Measurements from ENCODE around the gene SRCAP.
A peak's percentile ranks its signal among the peaks of the same experiment; 100 is the strongest.
"Not testable (repeated sequence)": the region's sequence is repeated elsewhere in the genome, so short reads cannot be mapped to it uniquely, and the experiment has no call there.

The SRCAP gene

DNA sequence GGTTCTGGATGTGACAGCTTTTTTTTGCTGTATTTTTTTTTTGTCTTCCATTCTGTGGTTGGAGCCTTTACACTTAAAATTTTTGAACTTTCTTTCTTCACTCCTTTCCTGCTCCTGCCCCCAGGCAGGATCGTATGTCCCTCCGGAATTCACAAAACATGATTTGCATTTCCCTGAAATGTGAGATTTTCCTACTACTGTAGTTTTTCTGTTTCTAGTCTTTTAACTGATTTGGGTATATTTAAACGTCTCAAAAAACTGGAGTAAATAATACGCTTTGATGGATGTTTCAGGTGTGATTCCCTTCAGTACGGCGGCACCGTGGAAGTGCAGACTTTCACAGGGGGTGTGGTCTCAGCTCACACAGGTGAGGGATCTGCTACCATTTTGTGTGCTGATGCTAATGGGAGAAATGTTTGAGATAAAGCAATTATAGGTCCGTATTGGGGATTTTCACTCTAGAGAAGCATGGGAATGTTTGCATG, 686 bp downstream of the SRCAP start:
- no peak for DNase-seq

DNA sequence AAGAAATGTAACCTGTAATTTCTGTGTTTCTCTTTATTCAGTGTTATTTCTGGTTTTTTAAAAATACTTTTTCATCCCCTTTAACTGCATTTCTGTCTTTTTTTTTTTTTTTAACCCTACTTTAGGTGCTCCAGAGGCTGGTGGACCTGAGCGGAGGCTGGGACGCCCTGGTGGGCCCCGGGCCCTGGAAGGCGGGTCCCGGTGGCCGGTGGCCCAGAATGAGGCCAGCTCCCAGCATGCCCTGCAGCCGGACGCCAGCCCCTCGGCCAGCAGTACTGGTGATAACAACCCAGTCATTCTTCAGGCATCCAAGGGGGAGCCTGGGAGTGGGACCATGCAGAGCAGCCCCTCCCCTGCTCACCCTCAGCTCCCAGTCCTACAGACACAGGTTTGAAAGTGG, 1.5 kb downstream of the SRCAP start:
- no peak for DNase-seq

DNA sequence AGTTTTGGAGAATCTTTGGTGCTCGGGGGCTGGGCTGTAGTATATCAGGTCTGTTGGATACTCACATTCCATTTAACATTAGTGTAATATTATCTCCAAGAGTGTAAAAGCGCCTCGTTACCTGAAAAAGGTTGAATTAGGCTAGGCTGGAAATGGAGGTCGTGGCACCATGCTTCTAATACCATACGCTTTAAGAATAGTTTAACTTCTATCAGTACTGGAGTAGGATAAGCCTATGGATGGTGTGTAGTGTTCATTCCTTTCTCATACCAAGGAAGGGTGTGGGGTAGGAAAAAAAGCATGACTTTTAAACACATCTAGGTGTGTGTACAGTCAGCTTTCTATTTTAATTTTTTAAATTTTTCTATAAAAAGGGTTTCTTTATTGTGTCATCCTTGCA, 2.0 kb downstream of the SRCAP start:
- no peak for DNase-seq

DNA sequence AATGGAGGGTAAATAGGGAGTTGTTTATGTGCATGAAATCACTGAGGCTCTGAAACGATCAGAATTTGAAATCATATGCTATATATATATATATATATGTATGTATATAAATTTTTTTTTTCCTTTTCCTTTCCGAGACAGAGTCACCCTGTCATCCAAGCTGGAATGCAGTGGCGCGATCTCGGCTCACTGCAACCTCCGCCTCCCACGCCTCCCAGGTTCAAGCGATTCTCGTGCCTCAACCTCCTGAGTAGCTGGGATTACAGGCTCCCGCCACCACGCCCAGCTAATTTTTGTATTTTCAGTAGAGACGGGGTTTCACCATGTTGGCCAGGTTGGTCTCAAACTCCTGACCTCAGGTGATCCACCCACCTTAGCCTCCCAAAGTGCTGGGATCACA, 4.1 kb downstream of the SRCAP start:
- not testable (repeated sequence) for DNase-seq

DNA sequence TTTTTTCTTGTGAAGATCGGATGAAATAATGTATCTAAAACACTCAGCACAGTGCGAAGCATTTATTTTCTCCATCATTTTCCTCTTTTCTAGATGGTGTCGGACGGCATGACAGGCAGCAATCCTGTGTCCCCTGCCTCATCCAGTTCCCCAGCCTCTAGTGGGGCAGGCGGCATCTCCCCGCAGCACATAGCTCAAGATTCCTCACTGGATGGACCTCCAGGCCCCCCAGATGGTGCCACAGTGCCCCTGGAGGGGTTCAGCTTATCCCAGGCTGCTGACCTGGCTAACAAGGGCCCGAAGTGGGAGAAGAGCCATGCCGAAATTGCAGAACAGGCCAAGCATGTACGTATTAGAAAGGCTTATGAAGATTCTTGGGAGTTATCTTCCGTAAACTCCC, 5.0 kb downstream of the SRCAP start:
- no peak for DNase-seq

DNA sequence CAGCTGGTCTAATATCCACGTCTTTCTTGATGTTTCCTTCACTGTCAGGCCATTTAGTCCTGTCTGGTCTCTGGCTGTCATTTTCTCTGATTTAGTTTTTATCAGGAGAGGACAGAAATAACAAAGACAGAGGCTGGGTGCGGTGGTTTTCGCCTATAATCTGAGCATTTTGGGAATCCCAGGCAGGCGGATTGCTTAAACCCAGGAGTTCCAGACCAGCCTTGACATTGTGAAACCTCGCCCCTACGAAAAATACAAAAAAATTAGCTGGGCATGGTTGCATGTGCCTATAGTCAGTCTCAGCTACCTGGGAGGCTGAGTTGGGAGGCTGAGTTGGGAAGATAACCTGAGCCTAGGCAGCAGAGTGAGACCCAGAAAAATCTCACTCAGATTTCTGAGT, 7.1 kb downstream of the SRCAP start:
- DNase-seq = no peak

DNA sequence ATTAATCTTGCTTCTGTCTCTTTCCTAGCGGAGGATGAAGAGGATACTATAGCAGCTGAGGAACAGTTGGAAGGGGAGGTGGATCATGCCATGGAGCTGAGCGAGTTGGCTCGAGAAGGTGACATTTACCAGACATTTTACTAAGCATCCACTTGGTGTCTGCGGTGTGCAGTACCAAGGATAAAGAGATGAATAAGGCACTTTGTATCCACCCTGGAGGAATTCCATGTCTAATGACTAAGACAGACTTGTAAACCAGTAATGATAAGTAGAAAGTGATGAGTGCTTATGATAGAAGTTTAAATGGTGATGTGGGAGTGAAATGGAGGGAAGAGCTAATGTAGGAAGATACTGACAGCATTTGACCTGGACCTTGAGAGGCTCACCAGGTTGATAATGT, 12.0 kb downstream of the SRCAP start:
- DNase-seq = no peak

DNA sequence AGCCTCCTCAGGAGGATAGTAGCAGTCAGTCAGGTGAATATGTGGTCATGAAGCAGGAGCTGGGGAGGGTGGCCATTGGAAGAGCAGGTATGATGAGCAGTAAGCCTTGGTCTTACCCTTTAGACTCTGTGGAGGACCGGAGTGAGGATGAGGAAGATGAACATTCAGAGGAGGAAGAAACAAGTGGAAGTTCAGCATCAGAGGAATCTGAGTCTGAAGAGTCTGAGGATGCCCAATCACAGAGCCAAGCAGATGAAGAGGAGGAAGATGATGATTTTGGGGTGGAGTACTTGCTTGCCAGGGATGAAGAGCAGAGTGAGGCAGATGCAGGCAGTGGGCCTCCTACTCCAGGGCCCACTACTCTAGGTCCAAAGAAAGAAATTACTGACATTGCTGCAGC, 12.7 kb downstream of the SRCAP start:
- DNase-seq = no peak

DNA sequence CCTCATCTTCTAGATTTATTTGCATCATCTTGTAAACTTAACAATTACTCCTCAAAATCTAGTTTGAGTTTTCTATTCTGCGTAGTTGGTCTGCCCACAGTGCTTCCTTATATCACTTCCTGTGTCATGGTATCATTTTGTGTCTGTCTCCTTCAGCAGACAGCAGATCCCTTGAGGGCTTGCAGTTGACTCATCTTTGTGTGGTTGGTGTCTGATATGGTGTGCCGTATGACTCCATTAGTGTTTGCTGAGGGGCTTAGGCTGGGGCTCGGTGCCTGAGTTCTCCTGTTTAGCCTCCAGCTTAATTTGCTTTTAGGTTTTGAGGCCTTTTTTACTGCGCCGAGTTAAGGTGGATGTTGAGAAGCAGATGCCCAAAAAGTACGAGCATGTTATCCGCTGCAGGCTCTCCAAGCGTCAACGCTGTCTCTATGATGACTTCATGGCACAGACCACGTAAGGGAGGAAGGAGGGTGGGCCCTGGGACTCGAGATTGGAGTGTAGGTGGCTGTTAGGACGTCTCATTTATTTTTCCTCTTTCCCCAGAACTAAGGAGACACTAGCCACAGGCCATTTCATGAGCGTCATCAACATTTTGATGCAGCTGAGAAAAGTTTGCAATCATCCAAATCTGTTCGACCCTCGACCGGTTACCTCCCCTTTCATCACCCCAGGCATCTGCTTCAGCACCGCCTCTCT, 16.9 kb downstream of the SRCAP start:
- DNase-seq = peak; percentile 23

DNA sequence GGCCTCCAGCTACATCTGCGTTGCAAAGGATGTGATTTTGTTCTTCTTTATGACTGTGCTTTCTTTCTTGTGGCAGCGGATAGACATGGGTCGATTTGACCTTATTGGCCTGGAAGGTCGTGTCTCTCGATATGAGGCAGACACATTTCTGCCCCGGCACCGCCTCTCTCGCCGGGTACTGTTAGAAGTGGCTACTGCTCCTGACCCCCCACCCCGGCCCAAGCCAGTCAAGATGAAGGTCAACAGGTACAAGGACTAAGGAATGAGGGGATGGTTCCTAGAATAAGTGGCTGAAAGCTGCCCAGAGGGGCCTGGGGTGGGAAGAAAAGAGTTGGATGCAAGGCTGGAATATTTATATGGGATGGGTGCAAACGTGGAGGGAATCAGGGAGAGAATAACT, 21.1 kb downstream of the SRCAP start:
- no peak for DNase-seq

DNA sequence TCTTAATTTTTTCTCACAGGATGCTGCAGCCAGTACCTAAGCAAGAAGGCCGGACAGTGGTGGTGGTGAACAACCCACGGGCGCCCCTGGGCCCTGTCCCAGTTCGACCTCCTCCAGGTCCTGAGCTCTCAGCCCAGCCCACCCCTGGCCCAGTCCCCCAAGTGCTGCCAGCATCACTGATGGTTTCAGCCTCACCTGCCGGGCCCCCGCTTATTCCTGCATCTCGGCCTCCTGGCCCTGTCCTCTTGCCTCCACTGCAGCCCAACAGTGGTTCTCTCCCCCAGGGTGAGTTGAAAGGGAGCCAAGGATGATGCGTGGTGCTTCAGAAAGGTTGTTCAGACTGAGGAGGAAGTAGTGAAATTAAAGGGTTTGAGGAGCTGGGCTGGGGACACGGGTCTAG, 21.7 kb downstream of the SRCAP start:
- no peak for DNase-seq

DNA sequence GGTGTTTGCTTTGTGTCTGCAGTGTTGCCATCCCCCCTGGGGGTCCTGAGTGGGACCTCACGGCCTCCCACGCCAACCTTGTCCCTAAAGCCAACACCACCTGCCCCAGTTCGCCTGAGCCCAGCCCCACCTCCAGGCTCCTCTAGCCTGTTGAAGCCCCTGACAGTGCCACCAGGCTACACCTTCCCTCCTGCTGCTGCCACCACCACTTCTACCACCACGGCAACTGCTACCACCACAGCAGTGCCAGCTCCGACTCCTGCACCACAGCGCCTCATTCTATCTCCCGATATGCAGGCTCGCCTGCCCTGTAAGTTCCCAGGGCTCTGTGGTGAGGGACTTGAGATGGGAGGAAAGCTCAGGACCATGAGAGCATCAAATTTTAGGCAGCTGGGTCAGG, 22.2 kb downstream of the SRCAP start:
- no peak for DNase-seq

DNA sequence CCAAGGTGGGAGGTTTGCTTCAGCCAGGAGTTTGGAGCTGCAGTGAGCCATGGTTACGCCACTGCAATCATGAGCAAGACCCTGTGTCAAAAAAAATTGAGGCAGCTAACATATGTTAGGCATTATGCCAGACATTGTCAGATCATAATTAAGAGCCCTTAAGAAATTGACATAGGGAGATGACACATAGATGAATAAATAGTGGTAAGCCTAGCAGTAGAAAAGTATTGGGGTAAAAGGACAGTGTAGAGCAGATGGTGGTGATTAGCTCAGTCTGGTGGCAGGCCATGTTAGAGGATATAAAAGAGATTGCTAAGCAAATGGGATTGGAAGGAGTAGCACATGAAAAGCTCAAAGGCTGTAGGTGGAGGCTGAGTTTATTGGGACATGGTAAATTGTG, 22.6 kb downstream of the SRCAP start:
- DNase-seq = no peak

DNA sequence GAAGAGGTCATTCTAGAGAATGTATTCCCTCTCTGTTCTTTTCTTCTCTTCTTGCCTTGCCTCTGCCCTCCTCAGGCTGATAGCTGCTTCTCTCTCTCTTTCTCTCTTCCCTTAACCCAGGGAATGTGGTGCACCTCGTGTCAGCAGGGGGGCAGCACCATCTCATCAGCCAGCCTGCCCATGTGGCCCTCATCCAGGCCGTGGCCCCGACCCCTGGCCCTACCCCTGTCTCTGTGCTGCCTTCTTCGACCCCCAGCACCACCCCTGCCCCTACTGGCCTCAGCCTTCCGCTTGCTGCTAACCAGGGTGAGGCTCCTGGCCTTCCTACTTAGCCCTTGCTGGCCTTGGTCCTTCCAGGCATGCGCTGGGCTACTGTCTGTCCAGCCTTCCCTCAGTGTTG, 23.5 kb downstream of the SRCAP start:
- no peak for DNase-seq

DNA sequence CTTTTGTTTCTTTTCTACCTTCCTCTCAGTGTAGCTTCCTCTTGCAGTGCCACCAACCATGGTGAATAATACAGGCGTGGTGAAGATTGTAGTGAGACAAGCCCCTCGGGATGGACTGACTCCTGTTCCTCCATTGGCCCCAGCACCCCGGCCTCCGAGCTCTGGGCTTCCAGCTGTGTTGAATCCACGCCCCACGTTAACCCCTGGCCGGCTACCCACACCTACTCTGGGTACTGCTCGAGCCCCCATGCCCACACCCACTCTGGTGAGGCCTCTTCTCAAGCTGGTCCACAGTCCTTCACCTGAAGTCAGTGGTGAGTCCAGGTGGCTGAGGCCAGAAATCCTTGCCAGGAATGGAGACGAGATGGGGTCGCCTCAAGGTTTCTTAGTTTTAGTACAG, 23.9 kb downstream of the SRCAP start:
- no peak for DNase-seq

DNA sequence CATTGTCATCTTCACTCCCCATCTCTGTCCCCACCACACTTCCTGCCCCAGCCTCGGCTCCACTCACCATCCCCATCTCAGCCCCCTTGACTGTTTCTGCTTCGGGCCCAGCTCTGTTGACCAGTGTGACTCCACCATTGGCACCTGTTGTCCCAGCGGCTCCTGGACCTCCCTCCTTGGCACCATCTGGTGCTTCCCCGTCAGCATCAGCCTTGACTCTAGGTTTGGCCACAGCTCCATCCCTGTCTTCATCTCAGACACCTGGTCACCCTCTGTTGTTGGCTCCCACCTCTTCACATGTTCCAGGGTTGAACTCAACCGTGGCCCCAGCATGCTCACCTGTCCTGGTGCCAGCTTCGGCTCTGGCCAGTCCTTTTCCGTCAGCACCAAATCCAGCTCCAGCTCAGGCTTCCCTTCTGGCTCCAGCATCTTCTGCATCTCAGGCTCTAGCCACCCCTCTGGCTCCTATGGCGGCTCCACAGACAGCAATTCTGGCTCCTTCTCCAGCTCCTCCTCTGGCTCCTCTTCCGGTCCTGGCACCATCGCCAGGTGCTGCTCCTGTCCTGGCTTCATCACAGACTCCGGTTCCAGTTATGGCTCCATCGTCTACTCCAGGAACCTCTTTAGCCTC, 24.9 kb downstream of the SRCAP start:
- DNase-seq = no peak

DNA sequence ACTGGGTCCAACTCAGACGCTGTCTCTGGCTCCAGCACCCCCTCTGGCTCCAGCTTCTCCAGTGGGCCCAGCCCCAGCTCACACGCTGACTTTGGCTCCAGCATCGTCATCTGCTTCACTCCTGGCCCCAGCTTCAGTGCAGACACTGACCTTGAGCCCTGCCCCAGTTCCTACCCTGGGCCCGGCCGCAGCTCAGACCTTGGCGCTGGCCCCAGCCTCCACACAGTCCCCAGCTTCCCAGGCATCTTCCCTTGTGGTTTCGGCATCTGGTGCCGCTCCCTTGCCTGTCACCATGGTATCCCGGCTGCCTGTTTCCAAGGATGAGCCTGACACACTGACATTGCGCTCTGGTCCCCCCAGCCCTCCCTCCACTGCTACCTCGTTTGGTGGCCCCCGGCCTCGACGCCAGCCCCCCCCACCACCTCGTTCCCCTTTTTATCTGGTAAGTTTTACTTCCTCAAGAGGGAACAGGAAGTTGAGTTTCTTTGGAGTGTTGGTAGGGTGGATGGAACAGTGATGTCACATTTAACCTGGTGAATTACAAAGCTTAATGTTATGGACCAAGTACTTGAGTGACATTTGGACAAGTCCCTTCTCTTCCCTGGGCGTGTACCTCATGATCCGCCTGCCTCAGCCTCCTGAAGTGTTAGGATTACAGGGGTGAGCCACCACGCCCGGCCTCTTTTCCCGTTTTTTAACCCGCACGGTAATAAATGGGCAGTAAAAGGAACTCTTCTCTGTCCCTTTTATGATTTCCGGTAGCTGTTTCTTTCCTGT, 25.9 kb downstream of the SRCAP start:
- no peak for DNase-seq

DNA sequence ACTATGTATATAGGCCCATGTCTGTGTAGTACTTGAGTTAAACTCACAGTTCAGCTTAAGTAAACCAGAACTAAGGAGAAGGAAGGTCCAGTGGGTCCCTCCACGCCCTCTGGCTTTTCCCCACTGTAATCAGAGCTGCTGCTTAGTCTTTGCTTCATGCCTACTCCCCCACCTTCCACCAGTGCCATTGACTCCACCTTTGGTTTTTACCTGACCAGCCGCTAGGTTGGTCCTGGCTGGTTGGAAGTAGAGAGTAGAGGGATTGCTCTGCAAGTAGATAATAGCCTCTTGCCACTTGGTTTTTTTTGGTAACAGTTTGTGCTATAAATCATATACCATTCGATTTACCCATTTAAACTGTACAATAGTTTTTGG, 26.4 kb downstream of the SRCAP start:
- no peak for DNase-seq

DNA sequence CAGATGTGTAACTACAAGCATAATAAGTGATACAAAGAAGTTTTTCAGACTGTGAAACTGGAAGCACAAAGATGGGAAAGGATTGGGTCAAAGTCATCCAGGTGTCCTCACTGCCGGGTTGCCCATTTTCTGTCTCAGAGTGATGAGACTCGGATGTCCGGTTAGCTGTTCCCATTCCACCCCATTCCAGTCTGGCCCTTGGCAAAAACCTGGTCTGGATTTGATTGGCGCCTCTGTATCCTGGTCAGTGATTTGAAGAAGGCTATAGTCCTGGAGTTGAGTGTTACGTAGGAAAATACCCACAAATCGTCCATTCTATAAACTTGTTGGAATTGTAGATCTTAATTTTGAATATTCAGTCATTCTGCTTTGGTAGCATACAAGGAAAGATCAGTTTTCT, 29.4 kb downstream of the SRCAP start:
- no peak for DNase-seq

DNA sequence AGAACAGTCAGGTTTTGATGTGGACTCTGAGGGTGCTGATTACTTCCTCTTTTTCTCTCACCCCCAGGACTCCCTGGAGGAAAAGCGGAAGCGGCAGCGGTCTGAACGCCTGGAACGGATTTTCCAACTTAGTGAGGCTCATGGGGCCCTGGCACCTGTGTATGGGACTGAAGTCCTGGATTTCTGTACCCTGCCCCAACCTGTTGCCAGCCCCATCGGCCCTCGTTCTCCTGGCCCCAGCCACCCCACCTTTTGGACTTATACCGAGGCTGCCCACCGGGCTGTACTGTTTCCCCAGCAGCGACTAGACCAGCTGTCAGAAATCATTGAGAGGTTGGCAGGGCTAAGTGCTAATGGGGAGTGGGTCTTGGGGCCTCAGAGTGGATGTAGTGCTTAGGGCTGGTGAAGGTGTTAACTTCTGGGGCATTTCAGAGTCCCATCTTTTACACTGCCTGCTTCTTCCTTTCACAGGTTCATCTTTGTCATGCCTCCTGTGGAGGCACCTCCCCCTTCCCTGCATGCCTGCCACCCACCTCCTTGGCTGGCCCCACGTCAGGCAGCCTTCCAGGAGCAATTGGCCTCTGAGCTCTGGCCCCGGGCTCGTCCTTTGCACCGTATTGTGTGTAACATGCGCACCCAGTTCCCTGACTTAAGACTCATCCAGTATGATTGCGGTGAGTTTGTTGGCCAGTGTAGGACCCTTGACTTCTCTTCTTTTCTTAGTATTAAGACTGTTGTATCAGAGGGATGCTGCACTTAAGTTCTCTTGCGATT, 30.1 kb downstream of the SRCAP start:
- no peak for DNase-seq

DNA sequence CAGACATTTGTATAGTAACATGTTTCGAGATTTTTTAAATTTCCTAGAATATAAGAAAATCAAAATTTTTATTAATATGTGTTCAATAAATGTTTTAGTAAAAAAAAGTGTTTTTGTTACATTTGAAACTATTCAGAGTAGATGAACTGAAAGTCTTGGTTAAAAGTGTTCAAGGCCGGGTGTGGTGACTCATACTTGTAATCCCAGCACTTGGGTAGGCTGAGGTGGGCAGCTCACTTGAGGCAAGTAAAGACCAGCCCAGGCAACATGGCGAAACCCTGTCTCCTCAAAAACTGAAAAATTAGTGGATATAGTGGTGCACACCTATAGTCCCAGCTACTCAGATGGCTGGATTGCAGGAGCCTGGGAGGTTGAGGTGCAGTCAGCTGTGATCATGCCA, 32.4 kb downstream of the SRCAP start:
- no peak for DNase-seq

DNA sequence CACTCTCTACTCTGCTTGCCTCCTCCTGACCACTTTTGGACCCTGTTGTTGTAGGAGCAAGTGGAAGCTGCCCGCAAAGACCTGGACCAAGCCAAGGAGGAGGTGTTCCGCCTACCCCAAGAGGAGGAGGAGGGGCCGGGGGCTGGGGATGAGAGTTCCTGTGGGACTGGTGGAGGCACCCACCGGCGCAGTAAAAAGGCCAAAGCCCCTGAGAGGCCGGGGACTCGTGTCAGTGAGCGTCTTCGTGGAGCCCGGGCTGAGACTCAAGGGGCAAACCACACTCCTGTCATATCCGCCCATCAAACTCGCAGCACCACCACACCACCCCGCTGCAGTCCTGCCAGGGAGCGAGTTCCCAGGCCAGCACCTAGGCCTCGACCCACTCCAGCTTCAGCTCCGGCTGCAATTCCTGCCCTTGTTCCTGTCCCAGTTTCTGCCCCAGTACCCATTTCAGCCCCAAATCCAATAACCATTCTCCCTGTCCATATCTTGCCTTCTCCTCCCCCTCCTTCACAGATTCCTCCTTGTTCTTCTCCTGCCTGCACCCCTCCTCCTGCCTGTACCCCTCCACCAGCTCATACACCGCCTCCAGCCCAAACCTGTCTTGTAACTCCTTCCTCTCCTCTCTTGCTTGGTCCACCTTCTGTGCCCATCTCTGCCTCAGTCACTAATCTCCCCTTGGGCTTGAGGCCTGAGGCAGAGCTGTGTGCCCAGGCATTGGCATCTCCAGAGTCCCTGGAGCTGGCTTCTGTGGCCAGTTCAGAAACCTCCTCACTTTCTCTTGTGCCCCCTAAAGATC, 38.2 kb downstream of the SRCAP start:
- DNase-seq = no peak

Measured in stimulated activated CD4-positive, alpha-beta T cell treated with anti-CD3 and anti-CD28 coated beads, Interleukin-12 subunit alpha, Interleukin-12 subunit beta, amount 100 ng/mL, for 4 hours (primary cell).